VCaP (cell line): ENCODE data around the gene NELL1.

ENCODE experiments used
- H3K27ac ChIP-seq: fragments of 450-650 bp; 2 replicates; pipeline ENCODE4 v1.5.1; 2017
- CTCF ChIP-seq: fragments of 450-650 bp; conservative IDR thresholded peaks from 2 replicates; pipeline ENCODE4 v1.5.1; 2017; ENCODE audit warnings: mild to moderate bottlenecking, moderate library complexity

The NELL1 gene

GRCh38 chr11:20688761-20689160 is 19.4 kb downstream of the NELL1 start:
- no peak overlapping the region for H3K27ac ChIP-seq
- TF ChIP-seq CTCF = no peak

- TF ChIP-seq CTCF = no peak
- H3K27ac ChIP-seq = no peak overlapping the region
Observed at GRCh38 chr11:20707876-20708275, 38.5 kb downstream of the NELL1 start.

- H3K27ac ChIP-seq = no peak overlapping the region
- no peak for TF ChIP-seq CTCF
Observed at GRCh38 chr11:20712912-20713311, 43.5 kb downstream of the NELL1 start.

- no peak for TF ChIP-seq CTCF
- H3K27ac ChIP-seq = no peak overlapping the region
Observed at GRCh38 chr11:20715464-20715863, 46.1 kb downstream of the NELL1 start.

GRCh38 chr11:20715931-20716330 is 46.5 kb downstream of the NELL1 start:
- TF ChIP-seq CTCF = no peak
- no peak overlapping the region for H3K27ac ChIP-seq

- TF ChIP-seq CTCF = no peak
- H3K27ac ChIP-seq = no peak overlapping the region
Observed at GRCh38 chr11:20719821-20720220, 50.4 kb downstream of the NELL1 start.

GRCh38 chr11:20723366-20723765 is 54.0 kb downstream of the NELL1 start:
- TF ChIP-seq CTCF = no peak
- no peak overlapping the region for H3K27ac ChIP-seq
